KBM-7 (cell line): ENCODE measurements around the gene SLC25A11.
A peak's percentile ranks its signal among the peaks of the same experiment; 100 is the strongest.

ENCODE experiments used
- DNase-seq: peaks from one replicate; pipeline ENCODE4 v3.0.0-alpha.2; 2015
- in situ Hi-C: fragments of 300-500 bp; cut with MboI; formaldehyde crosslinking; loops from 2 replicates; pipeline ENCODE4 v1.14.3; 2020; ENCODE audit warnings: low sequenced_read_pairs, low pct_unique_long_range_greater_than_20kb, mixed read lengths

Gene SLC25A11

GRCh38 chr17:4947411-4948165, 7.7 kb upstream of the SLC25A11 start:
- peak; percentile 58 for DNase-seq
- in situ Hi-C loops = no loop called here

- in situ Hi-C loops = no loop called here
- peak; percentile 54 for DNase-seq
Observed at GRCh38 chr17:4947010-4947410, 7.2 kb upstream of the SLC25A11 start.

- DNase-seq = no peak
- in situ Hi-C loops = no loop called here
Observed at GRCh38 chr17:4946312-4946976, 6.6 kb upstream of the SLC25A11 start.

GRCh38 chr17:4945944-4946280, 6.1 kb upstream of the SLC25A11 start:
- in situ Hi-C loops = no loop called here
- DNase-seq = no peak

GRCh38 chr17:4945176-4945943, 5.5 kb upstream of the SLC25A11 start:
- no peak for DNase-seq
- in situ Hi-C loops = no loop called here

- DNase-seq = no peak
- in situ Hi-C loops = no loop called here
Observed at GRCh38 chr17:4944554-4945175, 4.8 kb upstream of the SLC25A11 start.

GRCh38 chr17:4944163-4944553, 4.3 kb upstream of the SLC25A11 start:
- in situ Hi-C loops = no loop called here
- DNase-seq = peak; percentile 89

GRCh38 chr17:4942760-4943508, 3.1 kb upstream of the SLC25A11 start:
- no peak for DNase-seq
- in situ Hi-C loops = no loop called here

GRCh38 chr17:4941319-4941610, 1.4 kb upstream of the SLC25A11 start:
- in situ Hi-C loops = no loop called here
- DNase-seq = no peak

- in situ Hi-C loops = no loop called here
- DNase-seq = no peak
Observed at GRCh38 chr17:4940555-4941318, 891 bp upstream of the SLC25A11 start.

GRCh38 chr17:4939546-4939795, 375 bp downstream of the SLC25A11 start:
- in situ Hi-C loops = no loop called here

GRCh38 chr17:4938688-4939545, 929 bp downstream of the SLC25A11 start:
- in situ Hi-C loops = no loop called here
- DNase-seq = no peak

More at GRCh38 chr17:4939546-4939795, 375 bp downstream of the SLC25A11 start:
- no peak for DNase-seq

GRCh38 chr17:4938069-4938491, 1.8 kb downstream of the SLC25A11 start:
- no peak for DNase-seq
- in situ Hi-C loops = no loop called here

GRCh38 chr17:4937553-4937952, 2.3 kb downstream of the SLC25A11 start:
- in situ Hi-C loops = no loop called here
- DNase-seq = no peak

GRCh38 chr17:4936436-4936835, 3.4 kb downstream of the SLC25A11 start:
- in situ Hi-C loops = no loop called here
- DNase-seq = no peak

GRCh38 chr17:4935650-4936049, 4.2 kb downstream of the SLC25A11 start:
- DNase-seq = no peak
- in situ Hi-C loops = no loop called here

- in situ Hi-C loops = no loop called here
- peak; percentile 89 for DNase-seq
Observed at GRCh38 chr17:4934173-4934979, 5.5 kb downstream of the SLC25A11 start.
